Type B pancreatic cell (in vitro differentiated cells): ENCODE measurements around the gene CTNNA3. TPM values are rescaled to one million over a fixed set of nuclear protein-coding genes. Genes with fewer than 3 reads are reported as not detected.

Experiments used
- DNase-seq: peaks from one replicate; pipeline ENCODE4 v3.0.0; 2021; ENCODE audit warnings: mixed read lengths; ENCODE audit not compliant: unreplicated experiment; ENCODE audit errors: extremely low spot score
- H3K27ac Mint-ChIP-seq: 2 replicates; pipeline ENCODE4 v1.8.0; 2021; ENCODE audit warnings: mild to moderate bottlenecking, mixed read lengths
- H3K27me3 Mint-ChIP-seq: 2 replicates; pipeline ENCODE4 v1.8.0; 2021; ENCODE audit warnings: mixed read lengths
- H3K36me3 Mint-ChIP-seq: 2 replicates; pipeline ENCODE4 v1.8.0; 2021; ENCODE audit warnings: mixed read lengths
- H3K4me1 Mint-ChIP-seq: one replicate; pipeline ENCODE4 v1.8.0; 2021; ENCODE audit warnings: mixed read lengths; ENCODE audit not compliant: unreplicated experiment
- H3K4me3 Mint-ChIP-seq: 2 replicates; pipeline ENCODE4 v1.8.0; 2021; ENCODE audit warnings: mild to moderate bottlenecking, mixed read lengths
- H3K9me3 Mint-ChIP-seq: 2 replicates; pipeline ENCODE4 v1.8.0; 2021; ENCODE audit warnings: mixed read lengths
- CTCF ChIP-seq: fragments of 200-600 bp; sonication (generic); conservative IDR thresholded peaks from 2 replicates; pipeline ENCODE4 v1.5.0; 2021; ENCODE audit warnings: antibody characterized with exemption, mild to moderate bottlenecking
- total RNA-seq: library from RNA; stranded (reverse); gene quantifications from 2 replicates; pipeline ENCODE4 v1.2.1, GENCODE V29; 2021; ENCODE audit warnings: low replicate concordance

CTNNA3 gene
- total RNA-seq, 1 donor from 2014 or later, result 2.6 TPM

GRCh38 chr10:67678335-67678974 lies 17.5 kb downstream of the CTNNA3 start:
- H3K27me3 Mint-ChIP-seq, result peaks cover 4% of the 10 kb centered on the region
- H3K27ac Mint-ChIP-seq, result no peak overlapping the region
- peaks cover 6% of the 10 kb centered on the region for H3K9me3 Mint-ChIP-seq
- H3K36me3 Mint-ChIP-seq, result no peaks in the 10 kb centered on the region
- no peak overlapping the region for H3K4me3 Mint-ChIP-seq
- no peak for DNase-seq
- no peak for TF ChIP-seq CTCF
- H3K4me1 Mint-ChIP-seq, result no peaks in the 10 kb centered on the region

GRCh38 chr10:67676208-67676825 lies 19.7 kb downstream of the CTNNA3 start:
- no peaks in the 10 kb centered on the region for H3K36me3 Mint-ChIP-seq
- no peak for TF ChIP-seq CTCF
- peaks cover 4% of the 10 kb centered on the region for H3K27me3 Mint-ChIP-seq
- no peak for DNase-seq
- H3K4me1 Mint-ChIP-seq, result no peaks in the 10 kb centered on the region
- no peak overlapping the region for H3K27ac Mint-ChIP-seq
- H3K4me3 Mint-ChIP-seq, result no peak overlapping the region
- no peaks in the 10 kb centered on the region for H3K9me3 Mint-ChIP-seq

- no peak for TF ChIP-seq CTCF
- Mint-ChIP-seq H3K27me3 (no peaks in the 10 kb centered on the region), H3K36me3 (no peaks in the 10 kb centered on the region), H3K4me3 (no peak overlapping the region), H3K9me3 (no peaks in the 10 kb centered on the region), H3K4me1 (no peaks in the 10 kb centered on the region), H3K27ac (no peak overlapping the region)
- no peak for DNase-seq
Measured at GRCh38 chr10:67670401-67670800, 25.6 kb downstream of the CTNNA3 start.

- no peak for TF ChIP-seq CTCF
- Mint-ChIP-seq H3K36me3 (no peaks in the 10 kb centered on the region), H3K4me3 (no peak overlapping the region), H3K4me1 (no peaks in the 10 kb centered on the region), H3K27me3 (no peaks in the 10 kb centered on the region), H3K9me3 (no peaks in the 10 kb centered on the region), H3K27ac (no peak overlapping the region)
- DNase-seq, result no peak
Measured at GRCh38 chr10:67669978-67670377, 26.0 kb downstream of the CTNNA3 start.

GRCh38 chr10:67668448-67668847 lies 27.5 kb downstream of the CTNNA3 start:
- H3K27ac Mint-ChIP-seq, result no peak overlapping the region
- H3K4me1 Mint-ChIP-seq, result no peaks in the 10 kb centered on the region
- no peaks in the 10 kb centered on the region for H3K9me3 Mint-ChIP-seq
- TF ChIP-seq CTCF, result no peak
- H3K36me3 Mint-ChIP-seq, result no peaks in the 10 kb centered on the region
- DNase-seq, result no peak
- no peak overlapping the region for H3K4me3 Mint-ChIP-seq
- no peaks in the 10 kb centered on the region for H3K27me3 Mint-ChIP-seq
